ENCODE data around the gene NUDT16L1.
A peak's percentile ranks its signal among the peaks of the same experiment; 100 is the strongest.

Gene NUDT16L1

GRCh38 chr16:4693296-4693955, at the start of gene NUDT16L1:
Gene NUDT16L1 (plus strand): TSS chr16:4693562. CDS start chr16:4693727, 165 bp downstream.
- peak; percentile 88 to 98 for DNase-seq (ENCODE audit: low read depth in 2 of 2)

GRCh38 chr16:4646773-4647643, 46.4 kb upstream of the NUDT16L1 start:
- DNase-seq (ENCODE audit: low read depth in 2 of 2), result no peak

GRCh38 chr16:4647644-4647980, 45.8 kb upstream of the NUDT16L1 start:
- no peak for DNase-seq (ENCODE audit: low read depth in 2 of 2)

GRCh38 chr16:4648917-4649316, 44.4 kb upstream of the NUDT16L1 start:
- DNase-seq (ENCODE audit: low read depth in 2 of 2), result no peak

- no peak for DNase-seq (ENCODE audit: low read depth in 2 of 2)
These were observed 43.5 kb upstream of the NUDT16L1 start for GRCh38 chr16:4649744-4650442.

- peak; percentile 47 to 50 for DNase-seq (ENCODE audit: low read depth in 2 of 2)
These were observed 42.8 kb upstream of the NUDT16L1 start for GRCh38 chr16:4650443-4651074.

GRCh38 chr16:4651827-4652226, 41.5 kb upstream of the NUDT16L1 start:
- DNase-seq (ENCODE audit: low read depth in 2 of 2), result no peak

GRCh38 chr16:4652561-4652960, 40.8 kb upstream of the NUDT16L1 start:
- DNase-seq (ENCODE audit: low read depth in 2 of 2), result no peak

- DNase-seq (ENCODE audit: low read depth in 2 of 2), result no peak
These were observed 39.1 kb upstream of the NUDT16L1 start for GRCh38 chr16:4654011-4654963.

- DNase-seq (ENCODE audit: low read depth in 2 of 2), result no peak
These were observed 38.3 kb upstream of the NUDT16L1 start for GRCh38 chr16:4654964-4655590.

GRCh38 chr16:4655801-4656200, 37.6 kb upstream of the NUDT16L1 start:
- DNase-seq (ENCODE audit: low read depth in 2 of 2), result no peak

- DNase-seq (ENCODE audit: low read depth in 2 of 2), result no peak
These were observed 37.1 kb upstream of the NUDT16L1 start for GRCh38 chr16:4656221-4656620.

- no peak for DNase-seq (ENCODE audit: low read depth in 2 of 2)
These were observed 36.4 kb upstream of the NUDT16L1 start for GRCh38 chr16:4656695-4657686.

GRCh38 chr16:4659363-4660353, 33.7 kb upstream of the NUDT16L1 start:
- no peak for DNase-seq (ENCODE audit: low read depth in 2 of 2)

GRCh38 chr16:4660454-4661007, 32.8 kb upstream of the NUDT16L1 start:
- DNase-seq (ENCODE audit: low read depth in 2 of 2), result peak; percentile 65 to 86

GRCh38 chr16:4661661-4662060, 31.7 kb upstream of the NUDT16L1 start:
- DNase-seq (ENCODE audit: low read depth in 2 of 2), result no peak

GRCh38 chr16:4663465-4663776, 29.9 kb upstream of the NUDT16L1 start:
- no peak for DNase-seq (ENCODE audit: low read depth in 2 of 2)
